Thyroid gland (tissue), 4 donors: Measurements from ENCODE around the gene ODF4.

Experiments
- CTCF ChIP-seq, 6 experiments: fragments of 200-600 bp in 3 of 6; fragments of 450-650 bp in 3 of 6; sonication (generic) in 3 of 6; IDR thresholded peaks; one replicate each; pipeline ENCODE4 v1.5.1; 2016 to 2019; ENCODE audit warnings: antibody characterized with exemption in 6 of 6, mild to moderate bottlenecking in 2 of 6, inconsistent platforms in 1 of 6, moderate library complexity in 1 of 6
- POLR2A ChIP-seq, 2 donors: fragments of 450-650 bp; IDR thresholded peaks; one replicate each; pipeline ENCODE4 v1.6.1; 2017; ENCODE audit warnings: antibody characterized with exemption in 2 of 2, mild to moderate bottlenecking in 2 of 2, moderate library complexity in 1 of 2

DNA sequence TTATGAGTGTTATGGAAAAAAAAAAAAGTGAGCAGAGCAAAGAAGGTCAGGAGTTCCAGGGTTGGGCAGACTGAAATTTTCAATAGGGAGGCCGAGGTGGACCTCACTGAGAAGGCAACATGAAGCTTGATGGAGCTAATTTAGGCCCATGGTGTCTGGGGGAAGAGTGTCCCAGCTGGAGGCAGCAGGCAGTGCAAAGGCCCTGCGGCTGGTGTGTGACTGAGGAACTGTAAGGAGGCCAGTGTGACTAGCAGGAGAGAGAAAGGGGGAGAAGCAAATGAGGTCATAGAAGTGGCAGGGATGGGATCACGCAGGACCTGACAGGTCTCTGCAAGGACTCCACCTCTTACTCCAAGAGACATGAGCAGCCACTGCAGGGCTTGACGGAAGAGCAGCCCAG is 19.4 kb upstream of the ODF4 start:
- no peak for TF ChIP-seq CTCF (IDR thresholded peaks at IDR 0.05)
- TF ChIP-seq POLR2A (IDR thresholded peaks at IDR 0.05): no peak
